Heart left ventricle (tissue), 16 donors: ENCODE results near the gene TMEM72. TPM values are rescaled to one million over a fixed set of nuclear protein-coding genes. Genes with fewer than 3 reads are reported as not detected.

Experiments used
- ATAC-seq, 4 donors: fragments of 200-7000 bp; cut with Tn5 transposase; one replicate each; pipeline ENCODE4 v1.9.1; 2020 to 2022; ENCODE audit warnings: moderate library complexity in 4 of 4, mild to moderate bottlenecking in 3 of 4, moderate number of reproducible peaks in 1 of 4
- DNase-seq, 5 donors: peaks; one replicate each; pipeline ENCODE4 v3.0.0-alpha.2; 2020
- H3K27ac ChIP-seq, 12 donors: fragments of 200-600 bp; sonication (generic) in 4 of 12; one replicate each; pipeline versions ENCODE4 v1.5.0 to v1.8.0; 2016 to 2022; ENCODE audit warnings: mild to moderate bottlenecking in 2 of 12
- H3K27me3 ChIP-seq, 9 donors: fragments of 200-600 bp; sonication (generic) in 2 of 9; one replicate each; pipeline versions ENCODE4 v1.5.1 to v1.8.0; 2016 to 2022; ENCODE audit warnings: mild to moderate bottlenecking in 3 of 9
- H3K36me3 ChIP-seq, 9 donors: fragments of 200-600 bp; sonication (generic) in 2 of 9; one replicate each; pipeline versions ENCODE4 v1.5.0 to v1.8.0; 2018 to 2022; ENCODE audit warnings: mild to moderate bottlenecking in 2 of 9
- H3K4me1 ChIP-seq, 12 donors: fragments of 200-600 bp; sonication (generic) in 4 of 12; one replicate each; pipeline versions ENCODE4 v1.5.0 to v1.8.0; 2016 to 2022; ENCODE audit warnings: mild to moderate bottlenecking in 3 of 12
- H3K4me3 ChIP-seq, 12 donors: fragments of 200-600 bp; sonication (generic) in 4 of 12; one replicate each; pipeline versions ENCODE4 v1.5.0 to v1.8.0; 2017 to 2022; ENCODE audit warnings: mild to moderate bottlenecking in 9 of 12, moderate library complexity in 4 of 12
- H3K9me3 ChIP-seq, 12 donors: fragments of 200-600 bp; sonication (generic) in 4 of 12; one replicate each; pipeline versions ENCODE4 v1.5.0 to v1.8.0; 2016 to 2022; ENCODE audit warnings: mild to moderate bottlenecking in 1 of 12
- CTCF ChIP-seq, 12 donors: fragments of 200-600 bp; sonication (generic) in 4 of 12; IDR thresholded peaks; one replicate each; pipeline versions ENCODE4 v1.5.0 to v1.8.0; 2018 to 2022; ENCODE audit warnings: antibody characterized with exemption in 12 of 12, mild to moderate bottlenecking in 5 of 12
- POLR2A ChIP-seq, 2 donors: fragments of 450-650 bp; IDR thresholded peaks; one replicate each; pipeline ENCODE4 v1.6.1; 2017; ENCODE audit warnings: antibody characterized with exemption in 2 of 2, mild to moderate bottlenecking in 2 of 2, moderate library complexity in 2 of 2
- WGBS, 4 donors: extraction: QIAGEN DNeasy Blood & Tissue Kit in 2 of 4; methylation state at CpG; one replicate each; pipeline versions ENCODE4 v1.1.5 to v1.1.7; 2013 to 2018; 5-methylcytosine and 5-hydroxymethylcytosine counted together
- intact Hi-C, 10 donors: fragments of 100-400 bp; cut with DNase I; formaldehyde crosslinking; loops; one replicate each; pipeline versions ENCODE4 v1.11.1 to v1.14.2; 2022
- polyA plus RNA-seq, 2 donors: library from polyadenylated mRNA; stranded (reverse); fragments of 200-250 nt; gene quantifications; one replicate each; pipeline ENCODE4 v1.2.3, GENCODE V29; 2013
- total RNA-seq, 9 donors: library from RNA; depleted of rRNA in 2 of 9; stranded (reverse); fragments of >200 nt in 2 of 9; fragmentation: NEBNext Ultra II Directional in 3 of 9; extraction: Animal tissue kit (Norgen Biotek cat#: 25700) in 3 of 9; gene quantifications; one replicate each; pipeline versions ENCODE4 v1.1.0 to v1.2.4, GENCODE V29; 2016 to 2023
- donor health status: ischemic (EF 13 %, LVEDD 7.1; RV severe dilation, severe dysfunction).
- donor health status: healthy with polysubstance abuse.
- donor health status: DM: no; HTN: yes; CAD: no.
- donor health status: DM: no; HTN: no; CAD: no.
- donor health status: ischemic (EF 25% LVEDD 6.9; RV normal size, moderate dysfunction).
- donor health status: ischemic (EF 25% LVEDD 5.7; RV mildly dilated, moderate dysfunction).
- donor health status: healthy.
- donor health status: DM: yes; HTN: yes; CAD: no.
- donor health status: ischemic (EF 35%, LVEDD 5.7; RV mildly dilated, moderate dysfunction).
- donor health status: nonischemic (EF 11% LVEDD 7.7; RV severe dilation, severe dysfunction).
- donor health status: DM: yes; HTN: yes; CAD: no.
- donor health status: PGD.
- donor health status: ischemic (EF 29% LVEDD 5.4; RV normal size, mild dysfunction).
- donor health status: nonischemic (EF 23%, LVEDD 6.1; RV moderate dilation, normal function).

TMEM72 gene
- total and polyA plus RNA-seq, 11 donors: 0.15 to 0.27 TPM; not detected in 9

DNA sequence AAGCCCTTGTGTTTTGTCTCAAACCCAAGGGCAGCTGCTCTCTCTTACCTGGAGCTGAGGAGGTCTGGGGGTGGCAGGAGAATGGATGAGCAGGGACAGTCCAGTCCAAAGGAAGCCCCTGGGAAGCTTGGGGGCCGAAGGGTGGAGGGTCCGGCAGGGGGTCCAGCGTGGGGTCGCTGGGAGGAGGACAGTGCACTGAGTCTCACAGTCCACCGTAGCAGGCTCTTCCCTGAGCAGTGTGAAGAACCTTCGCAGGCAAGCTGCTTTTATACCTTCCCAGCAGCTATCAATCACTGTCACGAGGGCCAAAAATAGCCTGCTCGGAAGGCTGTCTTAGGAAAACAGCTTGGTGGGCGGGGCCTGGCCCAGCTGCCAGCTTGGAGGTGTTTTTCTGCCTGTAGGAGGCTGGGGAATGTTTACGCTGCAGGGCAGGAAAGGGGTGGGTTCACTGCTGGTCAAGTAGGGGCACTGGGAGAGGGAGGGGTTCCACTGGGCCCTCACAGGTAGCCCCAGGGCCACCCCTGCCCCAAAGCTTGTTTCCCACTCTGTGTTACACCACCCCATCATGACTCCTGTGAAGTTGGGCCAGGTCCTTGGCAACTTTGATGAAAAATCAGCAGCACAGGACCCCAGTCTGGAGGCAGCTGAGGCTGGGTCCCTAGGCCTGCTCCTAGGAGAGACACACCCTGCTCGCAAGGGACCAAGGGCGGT lies 67.6 kb downstream of the TMEM72 start, which contains the start of gene DEPP1:
TSS of gene DEPP1 (minus strand) at position 240 of the 711 bp plus-strand sequence. CDS start 779 bp downstream, outside the sequence.
- intact Hi-C loops: loop anchor here in 6 of 10 donors (1.0 to 10.0 kb wide), 6 partner anchors 18 to 1304 kb away; partner anchors contain the start of genes RASSF4 (in 1 of the 6) and ZNF22 (in 1 of the 6)
- 8 to 14% (median 11%) methylated on average over 9 to 12 of the region's 12 CpGs for whole genome bisulfite sequencing, 4 donors
- peaks cover 13 to 100% (median 85%) of the 10 kb centered on the region in 12 donors for H3K4me1 ChIP-seq

GRCh38 chr10:44979281-44980191 lies 68.4 kb downstream of the TMEM72 start:
- ATAC-seq (no peak), DNase-seq (no peak)
- TF ChIP-seq POLR2A (IDR thresholded peaks at IDR 0.05) (no peak), CTCF (IDR thresholded peaks at IDR 0.05) (no peak)
- intact Hi-C loops: loop anchor here in 6 of 10 donors (2.0 to 10.0 kb wide), 5 partner anchors 21 to 1305 kb away; partner anchors contain the start of genes ZNF22 (in 2 of the 6) and RASSF4 (in 1 of the 6)
- Histone ChIP-seq H3K36me3 (peaks cover 0 to 59% (median 24%) of the 10 kb centered on the region in 9 donors), H3K4me3 (peak overlapping the region in 8 of 12 donors; percentile 66 to 92 (median 74)), H3K27ac (peak overlapping the region; percentile 62 to 97 (median 87)), H3K9me3 (no peaks in the 10 kb centered on the region), H3K4me1 (peaks cover 13 to 100% (median 85%) of the 10 kb centered on the region in 12 donors), H3K27me3 (no peaks in the 10 kb centered on the region)
- whole genome bisulfite sequencing, 4 donors: 74 to 81% (median 79%) methylated on average over 13 of the region's 13 CpGs

More for the DNA sequence above, 67.6 kb downstream of the TMEM72 start, which contains the start of gene DEPP1:
- peak within 1 kb of the TSS; percentile 62 to 97 (median 87) for H3K27ac ChIP-seq
- TF ChIP-seq CTCF (IDR thresholded peaks at IDR 0.05) (peak in 5 of 12 donors; percentile 10 to 43 (median 27)), POLR2A (IDR thresholded peaks at IDR 0.05) (peak; percentile 98 to 100)
- peak within 1 kb of the TSS; percentile 35 to 92 (median 68) for H3K4me3 ChIP-seq
- DNase-seq (peak; percentile 91 to 96 (median 93)), ATAC-seq (peak; percentile 49 to 67 (median 56))
- no peaks in the 10 kb centered on the region for H3K9me3 ChIP-seq
- peaks cover 0 to 51% (median 16%) of the 10 kb centered on the region in 9 donors for H3K36me3 ChIP-seq
- no peaks in the 10 kb centered on the region for H3K27me3 ChIP-seq

GRCh38 chr10:44980309-44981171 lies 69.4 kb downstream of the TMEM72 start:
- Histone ChIP-seq H3K4me3 (no peak overlapping the region), H3K27me3 (no peaks in the 10 kb centered on the region), H3K36me3 (peaks cover 0 to 69% (median 33%) of the 10 kb centered on the region in 9 donors), H3K27ac (peak overlapping the region; percentile 63 to 97 (median 87)), H3K4me1 (peaks cover 16 to 100% (median 87%) of the 10 kb centered on the region in 12 donors), H3K9me3 (no peaks in the 10 kb centered on the region)
- 73 to 85% (median 77%) methylated on average over 14 of the region's 14 CpGs for WGBS, 4 donors
- intact Hi-C loops: loop anchor here in 2 of 10 donors (2.0 kb wide), 2 partner anchors 20 to 22 kb away; partner anchors contain the start of genes RASSF4 (in 1 of the 2) and ZNF22 (in 1 of the 2)
- ATAC-seq: no peak
- DNase-seq: no peak
- TF ChIP-seq CTCF (IDR thresholded peaks at IDR 0.05): no peak
- no peak for TF ChIP-seq POLR2A (IDR thresholded peaks at IDR 0.05)
